Prostate gland (tissue), 2 donors: ENCODE measurements around the gene PAX4. TPM values are rescaled to one million over a fixed set of nuclear protein-coding genes. Genes with fewer than 3 reads are reported as not detected.
"Not testable (repeated sequence)": the region's sequence is repeated elsewhere in the genome, so short reads cannot be mapped to it uniquely, and the experiment has no call there.

ENCODE experiments used
- DNase-seq: peaks from one replicate; pipeline ENCODE4 v3.0.0-alpha.2; 2019; ENCODE audit warnings: low spot score
- H3K27ac ChIP-seq, 2 donors: fragments of 200-600 bp; sonication (generic); 2 replicates each; pipeline ENCODE4 v1.5.1; 2017 to 2019
- H3K27me3 ChIP-seq: fragments of 200-600 bp; sonication (generic); replicated peaks from 2 replicates; pipeline ENCODE4 v1.5.1; 2019; ENCODE audit not compliant: insufficient read depth
- H3K36me3 ChIP-seq, 2 donors: fragments of 200-600 bp; sonication (generic); 1 replicate in 1 of 2; 2 replicates in 1 of 2; pipeline versions ENCODE4 v1.5.1 to v1.8.1; 2017 to 2019
- H3K4me1 ChIP-seq: fragments of 200-600 bp; sonication (generic); replicated peaks from 2 replicates; pipeline ENCODE4 v1.5.1; 2019
- H3K4me3 ChIP-seq, 2 donors: fragments of 200-600 bp; sonication (generic); 2 replicates each; pipeline ENCODE4 v1.5.1; 2017 to 2019
- H3K9me3 ChIP-seq: fragments of 200-600 bp; sonication (generic); 2 replicates; pipeline ENCODE4 v1.5.1; 2017
- CTCF ChIP-seq, 4 experiments: fragments of 200-600 bp in 2 of 4; fragments of 450-650 bp in 2 of 4; sonication (generic) in 2 of 4; IDR thresholded peaks; 1 replicate in 3 of 4; 2 replicates in 1 of 4; pipeline ENCODE4 v1.5.1; 2016 to 2019; ENCODE audit warnings: antibody characterized with exemption in 4 of 4, mild to moderate bottlenecking in 2 of 4, moderate library complexity in 2 of 4
- POLR2A ChIP-seq: fragments of 450-650 bp; IDR thresholded peaks from one replicate; pipeline ENCODE4 v1.6.1; 2016; ENCODE audit warnings: antibody characterized with exemption, mild to moderate bottlenecking
- POLR2AphosphoS5 ChIP-seq: sonication (generic); formaldehyde crosslinking; IDR thresholded peaks from one replicate; pipeline ENCODE4 v1.6.1; 2017; ENCODE audit warnings: antibody characterized with exemption
- WGBS: methylation state at CpG from one replicate; pipeline ENCODE4 v1.1.5; 2018; 5-methylcytosine and 5-hydroxymethylcytosine counted together
- intact Hi-C: fragments of 100-400 bp; cut with DNase I; formaldehyde crosslinking; loops from one replicate; pipeline ENCODE4 v1.14.2; 2022
- total RNA-seq, 2 donors: library from RNA; depleted of rRNA; stranded (reverse); fragments of >200 nt; gene quantifications; one replicate each; pipeline ENCODE4 v1.1.0, GENCODE V29; 2016

The PAX4 gene
- total RNA-seq, 2 donors from 2014 or later: not detected

GRCh38 chr7:127580612-127581011 lies 37.3 kb downstream of the PAX4 start:
- DNase-seq: no peak
- no peaks in the 10 kb centered on the region for H3K9me3 ChIP-seq
- peaks cover 0 to 8% of the 10 kb centered on the region in 2 donors for H3K36me3 ChIP-seq
- peaks cover 12% of the 10 kb centered on the region for H3K4me1 ChIP-seq
- H3K27me3 ChIP-seq: no peaks in the 10 kb centered on the region
- intact Hi-C loops: loop anchor here (10.0 kb wide), 1 partner anchor 454 kb away; the partner anchor contains the start of gene LRRC4
- no peak overlapping the region for H3K27ac ChIP-seq
- H3K4me3 ChIP-seq: no peak overlapping the region
- TF ChIP-seq POLR2A (no peak), POLR2AphosphoS5 (no peak), CTCF (IDR thresholded peaks at IDR 0.05) (no peak)

GRCh38 chr7:127578711-127579275 lies 39.1 kb downstream of the PAX4 start:
- intact Hi-C loops: no loop called here
- WGBS: 78% methylated on average over 4 of the region's 4 CpGs
- no peak overlapping the region for H3K27ac ChIP-seq

GRCh38 chr7:127578036-127578684 lies 39.8 kb downstream of the PAX4 start:
- no peak for TF ChIP-seq POLR2A
- H3K27me3 ChIP-seq: no peaks in the 10 kb centered on the region
- DNase-seq: no peak
- H3K4me3 ChIP-seq: no peak overlapping the region
- 67% methylated on average over 5 of the region's 5 CpGs for WGBS
- intact Hi-C loops: no loop called here
- H3K36me3 ChIP-seq: peaks cover 0 to 8% of the 10 kb centered on the region in 2 donors
- no peaks in the 10 kb centered on the region for H3K4me1 ChIP-seq
- no peaks in the 10 kb centered on the region for H3K9me3 ChIP-seq
- H3K27ac ChIP-seq: no peak overlapping the region

More at GRCh38 chr7:127578711-127579275, 39.1 kb downstream of the PAX4 start:
- H3K4me3 ChIP-seq: no peak overlapping the region
- peaks cover 4% of the 10 kb centered on the region for H3K4me1 ChIP-seq
- H3K27me3 ChIP-seq: no peaks in the 10 kb centered on the region
- DNase-seq: no peak
- no peak for TF ChIP-seq CTCF (IDR thresholded peaks at IDR 0.05)
- TF ChIP-seq POLR2A: no peak
- TF ChIP-seq POLR2AphosphoS5: no peak
- H3K9me3 ChIP-seq: no peaks in the 10 kb centered on the region
- H3K36me3 ChIP-seq: peaks cover 0 to 8% of the 10 kb centered on the region in 2 donors

GRCh38 chr7:127571741-127572505 lies 46.0 kb downstream of the PAX4 start:
- no peaks in the 10 kb centered on the region for H3K27me3 ChIP-seq
- no peak overlapping the region for H3K4me3 ChIP-seq
- TF ChIP-seq POLR2AphosphoS5: no peak
- no peak for TF ChIP-seq CTCF (IDR thresholded peaks at IDR 0.05)
- TF ChIP-seq POLR2A: no peak

GRCh38 chr7:127568034-127568433 lies 49.9 kb downstream of the PAX4 start:
- H3K27ac ChIP-seq, intact Hi-C loops, H3K9me3 ChIP-seq, H3K4me3 ChIP-seq, DNase-seq, H3K27me3 ChIP-seq, H3K36me3 ChIP-seq, H3K4me1 ChIP-seq: not testable (repeated sequence)
- WGBS: no CpG with 5 or more reads among the region's 3 CpGs

More at GRCh38 chr7:127571741-127572505, 46.0 kb downstream of the PAX4 start:
- Histone ChIP-seq H3K27ac (no peak overlapping the region), H3K36me3 (no peaks in the 10 kb centered on the region), H3K9me3 (no peaks in the 10 kb centered on the region), H3K4me1 (no peaks in the 10 kb centered on the region)
- intact Hi-C loops: no loop called here
- no peak for DNase-seq
- WGBS: 76% methylated on average over 3 of the region's 3 CpGs
